ENCODE measurements around the gene FAM9C. TPM values are rescaled to one million over a fixed set of nuclear protein-coding genes. Genes with fewer than 3 reads are reported as not detected.

The FAM9C gene
- total and polyA plus RNA-seq, 2 donors (not counting 3 experiments of a cell fraction or from before 2014, with no cell fraction given) = not detected

DNA sequence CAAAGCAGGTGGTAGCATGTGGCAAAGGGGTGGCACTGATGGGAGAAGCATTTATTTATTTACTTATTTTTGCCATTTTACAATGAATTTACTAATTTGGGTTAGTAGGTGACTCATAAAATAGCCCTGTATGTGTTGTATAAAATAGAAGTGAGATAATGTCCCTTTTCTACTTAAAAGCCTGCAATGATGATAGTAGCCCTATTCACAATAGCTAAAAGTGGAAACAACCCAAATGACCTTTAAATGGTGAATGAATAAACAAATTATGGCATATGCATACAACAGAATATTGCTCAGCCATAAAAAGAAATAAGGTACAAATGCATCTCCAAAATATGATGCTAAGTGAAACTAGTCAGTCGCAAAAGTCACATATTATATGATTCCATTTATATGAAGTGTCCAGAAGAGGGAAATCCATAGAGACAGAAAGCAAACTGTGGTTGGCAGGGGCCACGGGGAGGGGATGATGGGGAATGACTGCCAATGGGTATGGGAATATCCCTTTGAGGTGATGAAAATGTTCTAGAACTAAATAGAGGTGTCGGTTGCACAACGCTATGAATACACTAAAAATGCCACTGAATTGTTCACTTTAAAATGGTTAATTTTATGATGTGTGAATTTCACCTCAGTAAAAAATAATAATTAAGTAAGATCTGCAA, 35.8 kb upstream of the FAM9C start:
- no peak for DNase-seq (ENCODE audit: low read depth, low spot score)
- Histone ChIP-seq H3K27me3 (ENCODE audit: control insufficient read depth in 2 of 2, insufficient read depth in 2 of 2, low read length in 2 of 2) (no peaks in the 10 kb centered on the region), H3K4me2 (ENCODE audit: insufficient read depth, low read length) (no peak overlapping the region), H3K9me1 (replicated peaks; ENCODE audit: control insufficient read depth, extremely low read depth, insufficient read depth, low read length) (no peaks in the 10 kb centered on the region), H3K9me3 (replicated peaks; ENCODE audit: control insufficient read depth, insufficient read depth, low read length) (no peaks in the 10 kb centered on the region), H3K9ac (replicated peaks; ENCODE audit: extremely low read depth, insufficient read depth, low read length) (no peak overlapping the region), H2AFZ (ENCODE audit: low read depth, low read length) (no peak overlapping the region), H4K20me1 (replicated peaks; ENCODE audit: control insufficient read depth, extremely low read depth, insufficient read depth, low read length) (no peaks in the 10 kb centered on the region), H3K4me1 (ENCODE audit: control insufficient read depth, extremely low read depth, insufficient read depth, low read length) (peaks cover 8% of the 10 kb centered on the region), H3K36me3 (ENCODE audit: control insufficient read depth in 2 of 2, extremely low read depth in 1 of 2, insufficient read depth in 2 of 2, low read length in 2 of 2) (no peaks in the 10 kb centered on the region), H3K27ac (ENCODE audit: insufficient read depth, low read depth, low read length) (no peak overlapping the region), H3K79me2 (ENCODE audit: control insufficient read depth, insufficient read depth, low read length) (no peaks in the 10 kb centered on the region), H3K4me3 (replicated peaks in 1 of 3; ENCODE audit: insufficient read depth in 1 of 3, low read depth in 1 of 3, low read length in 3 of 3) (no peak overlapping the region)
- BruUV-seq (replicated peaks) = no TSS peak
- TF ChIP-seq FOS (IDR thresholded peaks at IDR 0.05; ENCODE audit: borderline replicate concordance, insufficient read depth, low read length) = no peak
- TF ChIP-seq MYC (IDR thresholded peaks at IDR 0.05; ENCODE audit: low read depth, low read length) = no peak
- no peak for TF ChIP-seq POLR2A (IDR thresholded peaks at IDR 0.05; ENCODE audit: low read depth, low read length)
- no peak for TF ChIP-seq GATA2 (IDR thresholded peaks at IDR 0.05; ENCODE audit: insufficient read depth, insufficient read length, low read depth, low read length)
- TF ChIP-seq, protein P1, sequence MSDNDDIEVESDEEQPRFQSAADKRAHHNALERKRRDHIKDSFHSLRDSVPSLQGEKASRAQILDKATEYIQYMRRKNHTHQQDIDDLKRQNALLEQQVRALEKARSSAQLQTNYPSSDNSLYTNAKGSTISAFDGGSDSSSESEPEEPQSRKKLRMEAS (IDR thresholded peaks at IDR 0.05; ENCODE audit: insufficient read depth, insufficient read length) = no peak
- ChIA-PET CTCF (no interaction called here), POLR2A (interaction anchor here (0.7 kb wide), 1 partner anchor 102 kb away, joined by 6 read pairs; no protein-coding TSS in a partner anchor)
- FAIRE-seq = no peak
- dilution Hi-C loops (cut with MboI; ENCODE audit: extremely low pct_ligation_motif_present, low sequenced_read_pairs) (no loop called here), intact Hi-C loops (cut with micrococcal nuclease) (no loop called here)

DNA sequence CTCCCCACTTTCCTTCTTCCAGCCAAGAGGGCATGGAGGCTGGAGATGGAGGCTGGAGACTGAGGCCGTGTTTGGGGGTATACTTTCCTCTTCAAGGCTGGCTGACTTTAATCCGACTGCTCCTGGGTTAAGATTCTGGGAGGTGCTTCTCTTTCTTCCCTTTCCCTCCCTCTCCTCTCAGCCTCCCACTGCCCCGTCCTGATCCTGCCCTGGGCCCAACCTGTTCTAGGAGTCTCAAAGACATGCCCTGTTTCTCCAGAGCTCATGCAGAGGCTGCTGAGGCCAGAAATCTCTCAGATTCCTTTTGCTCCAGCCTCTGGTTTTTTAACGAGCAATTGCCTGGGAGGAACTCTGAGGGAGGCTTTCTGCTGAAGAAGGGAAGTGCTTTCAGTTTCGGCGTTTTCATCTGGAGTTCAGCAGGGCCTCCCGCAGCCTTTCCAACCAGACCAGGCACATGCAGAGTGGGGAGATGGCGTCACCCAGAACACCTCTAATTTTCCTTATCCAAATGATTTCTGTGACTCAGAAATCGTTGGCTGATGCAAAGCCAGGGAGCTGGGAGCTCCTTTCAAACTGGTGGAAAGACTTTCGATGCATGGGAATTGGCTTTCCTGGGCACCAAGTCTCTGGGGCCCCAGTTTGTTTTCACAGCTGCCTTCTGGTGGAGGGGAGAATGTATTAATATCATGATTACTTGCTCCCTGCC, 34.5 kb upstream of the FAM9C start:
- H2AFZ ChIP-seq (ENCODE audit: low read depth, low read length) = peak overlapping the region; percentile 52
- no peaks in the 10 kb centered on the region for H3K27me3 ChIP-seq (ENCODE audit: control insufficient read depth in 2 of 2, insufficient read depth in 2 of 2, low read length in 2 of 2)
- no peak overlapping the region for H3K4me3 ChIP-seq (replicated peaks in 1 of 3; ENCODE audit: insufficient read depth in 1 of 3, low read depth in 1 of 3, low read length in 3 of 3)
- TF ChIP-seq POLR2AphosphoS5 (IDR thresholded peaks at IDR 0.05; ENCODE audit: insufficient read depth, low read depth, low read length) = no peak
- TF ChIP-seq EZH2 (IDR thresholded peaks at IDR 0.05; ENCODE audit: borderline replicate concordance, low read depth, low read length, severe bottlenecking) = no peak
- no peak for TF ChIP-seq POLR2A (IDR thresholded peaks at IDR 0.05; ENCODE audit: low read depth, low read length)
- no peak for TF ChIP-seq MYC (IDR thresholded peaks at IDR 0.05; ENCODE audit: low read depth, low read length)
- no peak for TF ChIP-seq FOS (IDR thresholded peaks at IDR 0.05; ENCODE audit: borderline replicate concordance, insufficient read depth, low read length)
- no peak for TF ChIP-seq GATA2 (IDR thresholded peaks at IDR 0.05; ENCODE audit: insufficient read depth, insufficient read length, low read depth, low read length)
- TF ChIP-seq, protein P1 (IDR thresholded peaks at IDR 0.05; ENCODE audit: insufficient read depth, insufficient read length) = no peak
- no peak for TF ChIP-seq JUN (IDR thresholded peaks at IDR 0.05; ENCODE audit: borderline replicate concordance, insufficient read depth, insufficient read length, low read depth)
- TF ChIP-seq, protein P2, sequence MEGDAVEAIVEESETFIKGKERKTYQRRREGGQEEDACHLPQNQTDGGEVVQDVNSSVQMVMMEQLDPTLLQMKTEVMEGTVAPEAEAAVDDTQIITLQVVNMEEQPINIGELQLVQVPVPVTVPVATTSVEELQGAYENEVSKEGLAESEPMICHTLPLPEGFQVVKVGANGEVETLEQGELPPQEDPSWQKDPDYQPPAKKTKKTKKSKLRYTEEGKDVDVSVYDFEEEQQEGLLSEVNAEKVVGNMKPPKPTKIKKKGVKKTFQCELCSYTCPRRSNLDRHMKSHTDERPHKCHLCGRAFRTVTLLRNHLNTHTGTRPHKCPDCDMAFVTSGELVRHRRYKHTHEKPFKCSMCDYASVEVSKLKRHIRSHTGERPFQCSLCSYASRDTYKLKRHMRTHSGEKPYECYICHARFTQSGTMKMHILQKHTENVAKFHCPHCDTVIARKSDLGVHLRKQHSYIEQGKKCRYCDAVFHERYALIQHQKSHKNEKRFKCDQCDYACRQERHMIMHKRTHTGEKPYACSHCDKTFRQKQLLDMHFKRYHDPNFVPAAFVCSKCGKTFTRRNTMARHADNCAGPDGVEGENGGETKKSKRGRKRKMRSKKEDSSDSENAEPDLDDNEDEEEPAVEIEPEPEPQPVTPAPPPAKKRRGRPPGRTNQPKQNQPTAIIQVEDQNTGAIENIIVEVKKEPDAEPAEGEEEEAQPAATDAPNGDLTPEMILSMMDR (IDR thresholded peaks at IDR 0.05; ENCODE audit: extremely low read depth in 1 of 2, insufficient read depth in 1 of 2, low read depth in 1 of 2, low read length in 2 of 2) = no peak
- H4K20me1 ChIP-seq (replicated peaks; ENCODE audit: control insufficient read depth, extremely low read depth, insufficient read depth, low read length) = no peaks in the 10 kb centered on the region
- H3K27ac ChIP-seq (ENCODE audit: insufficient read depth, low read depth, low read length) = peak overlapping the region; percentile 38
- no peaks in the 10 kb centered on the region for H3K9me3 ChIP-seq (replicated peaks; ENCODE audit: control insufficient read depth, insufficient read depth, low read length)
- H3K79me2 ChIP-seq (ENCODE audit: control insufficient read depth, insufficient read depth, low read length) = no peaks in the 10 kb centered on the region
- peak; percentile 59 for FAIRE-seq
- peak overlapping the region; percentile 17 for H3K4me2 ChIP-seq (ENCODE audit: insufficient read depth, low read length)
- H3K36me3 ChIP-seq (ENCODE audit: control insufficient read depth in 2 of 2, extremely low read depth in 1 of 2, insufficient read depth in 2 of 2, low read length in 2 of 2) = no peaks in the 10 kb centered on the region
- H3K4me1 ChIP-seq (ENCODE audit: control insufficient read depth, extremely low read depth, insufficient read depth, low read length) = peaks cover 8% of the 10 kb centered on the region
- DNase-seq (ENCODE audit: low read depth, low spot score) = peak; percentile 68
- dilution Hi-C loops (cut with MboI; ENCODE audit: extremely low pct_ligation_motif_present, low sequenced_read_pairs) = no loop called here
- CTCF ChIA-PET = interaction anchor here (0.6 to 1.2 kb wide), 3 partner anchors 22 to 132 kb away, joined by 3 to 7 read pairs (median 3); no protein-coding TSS in a partner anchor
- H3K9ac ChIP-seq (replicated peaks; ENCODE audit: extremely low read depth, insufficient read depth, low read length) = peak overlapping the region; percentile 41
- BruUV-seq (replicated peaks) = no TSS peak
- no peaks in the 10 kb centered on the region for H3K9me1 ChIP-seq (replicated peaks; ENCODE audit: control insufficient read depth, extremely low read depth, insufficient read depth, low read length)
- intact Hi-C loops (cut with micrococcal nuclease) = no loop called here
- POLR2A ChIA-PET = no interaction called here

Data from endothelial cell of umbilical vein (primary cell).